GM18951 (cell line): ENCODE data around the gene SH3BP4.
"Not testable (repeated sequence)": the region's sequence is repeated elsewhere in the genome, so short reads cannot be mapped to it uniquely, and the experiment has no call there.

Experiments used
- POLR2A ChIP-seq: IDR thresholded peaks from 4 replicates; pipeline ENCODE4 v1.6.1; 2011; ENCODE audit warnings: mild to moderate bottlenecking; ENCODE audit not compliant: insufficient read length, insufficient read depth; ENCODE audit errors: extremely low read depth
- in situ Hi-C: fragments of 300-500 bp; cut with MboI; formaldehyde crosslinking; loops from one replicate; pipeline ENCODE4 v1.12.0; 2022; ENCODE audit warnings: low sequenced_read_pairs, mixed read lengths, inconsistent platforms; ENCODE audit not compliant: unreplicated experiment

The SH3BP4 gene

DNA sequence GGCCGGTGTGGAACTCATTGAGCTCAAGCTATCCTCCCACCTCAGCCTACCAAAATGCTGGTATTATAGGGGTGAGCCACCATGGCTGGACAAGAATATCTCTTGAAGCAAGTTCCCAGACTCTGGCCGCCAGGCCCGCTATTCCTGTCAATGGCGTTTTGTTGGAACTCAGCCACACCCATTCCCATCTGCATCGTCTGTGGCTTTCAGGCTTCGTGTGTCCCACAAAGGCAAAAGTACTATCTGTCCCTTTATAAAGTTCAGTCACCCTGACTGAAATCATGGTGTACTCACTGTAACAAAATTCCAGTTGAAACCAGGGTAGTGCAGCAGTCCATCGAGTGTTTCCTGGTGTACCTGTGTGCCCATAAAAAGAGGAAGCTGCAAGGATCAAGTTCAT is 96.7 kb downstream of the SH3BP4 start:
- no peak for TF ChIP-seq POLR2A
- in situ Hi-C loops, result no loop called here

- no peak for TF ChIP-seq POLR2A
- in situ Hi-C loops, result no loop called here
Measured at GRCh38 chr2:235049069-235049468, 97.3 kb downstream of the SH3BP4 start.

GRCh38 chr2:235049719-235050118 is 97.9 kb downstream of the SH3BP4 start:
- no peak for TF ChIP-seq POLR2A
- in situ Hi-C loops, result no loop called here

DNA sequence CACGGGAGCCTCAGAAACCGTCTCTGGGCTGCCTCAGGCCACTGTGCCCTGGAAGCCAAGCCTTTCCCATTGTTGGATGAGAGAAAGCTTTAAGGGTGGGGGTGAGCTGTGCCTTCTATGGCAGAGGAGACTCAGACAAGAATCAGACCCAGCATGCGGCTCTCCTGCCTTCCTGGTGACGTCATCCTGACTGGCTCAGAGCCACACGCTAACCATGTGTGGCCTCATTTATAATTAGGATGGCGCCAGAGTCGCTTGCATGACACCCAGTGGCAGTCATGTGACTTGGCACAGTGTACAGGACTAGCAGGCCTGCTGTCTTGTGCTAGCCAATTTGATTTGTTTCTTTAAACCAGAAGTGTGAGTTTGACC is 99.1 kb downstream of the SH3BP4 start:
- in situ Hi-C loops, result no loop called here
- no peak for TF ChIP-seq POLR2A

- in situ Hi-C loops, result no loop called here
Measured at GRCh38 chr2:235051436-235052260, 99.8 kb downstream of the SH3BP4 start.

DNA sequence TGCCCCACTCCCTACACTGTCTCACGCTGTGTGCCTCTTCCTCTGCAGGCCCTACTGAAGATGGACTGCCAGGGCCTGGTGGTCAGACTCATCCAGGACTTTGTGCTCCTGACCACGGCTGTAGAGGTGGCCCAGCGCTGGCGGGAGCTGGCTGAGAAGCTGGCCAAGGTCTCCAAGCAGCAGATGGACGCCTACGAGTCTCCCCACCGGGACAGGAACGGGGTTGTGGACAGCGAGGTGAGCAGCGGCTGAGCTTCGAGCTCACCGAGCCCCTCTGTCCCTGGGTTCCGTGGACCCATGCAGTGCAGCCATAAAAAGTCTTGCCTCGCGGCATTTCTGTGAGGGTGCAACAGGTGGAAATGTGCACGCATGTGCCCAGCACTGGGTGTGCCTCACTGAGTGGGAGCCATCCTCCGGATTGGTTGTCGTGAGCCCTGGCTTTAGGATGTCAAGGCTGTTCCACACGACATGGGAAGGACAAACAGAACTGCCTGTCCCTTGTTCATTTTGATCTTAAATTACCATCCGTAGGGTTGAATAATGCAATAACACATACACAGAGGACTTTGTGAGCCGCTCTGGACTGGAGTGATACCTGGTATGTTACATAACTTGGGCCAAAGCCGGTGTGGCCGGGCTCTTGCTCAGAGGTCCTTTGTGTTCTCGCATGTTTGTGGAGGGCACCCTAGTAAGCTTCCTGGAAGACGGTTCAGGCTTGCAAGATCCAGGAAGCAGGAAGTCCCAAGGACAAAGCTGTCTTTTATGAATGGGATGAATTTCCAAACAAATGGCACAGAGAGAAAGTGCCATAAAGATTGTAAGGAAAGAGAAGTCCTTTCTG is 100.9 kb downstream of the SH3BP4 start:
- no peak for TF ChIP-seq POLR2A
- in situ Hi-C loops, result no loop called here

More at GRCh38 chr2:235051436-235052260, 99.8 kb downstream of the SH3BP4 start:
- TF ChIP-seq POLR2A, result no peak

- in situ Hi-C loops, result no loop called here
- no peak for TF ChIP-seq POLR2A
Measured at GRCh38 chr2:235053651-235054050, 101.8 kb downstream of the SH3BP4 start.

DNA sequence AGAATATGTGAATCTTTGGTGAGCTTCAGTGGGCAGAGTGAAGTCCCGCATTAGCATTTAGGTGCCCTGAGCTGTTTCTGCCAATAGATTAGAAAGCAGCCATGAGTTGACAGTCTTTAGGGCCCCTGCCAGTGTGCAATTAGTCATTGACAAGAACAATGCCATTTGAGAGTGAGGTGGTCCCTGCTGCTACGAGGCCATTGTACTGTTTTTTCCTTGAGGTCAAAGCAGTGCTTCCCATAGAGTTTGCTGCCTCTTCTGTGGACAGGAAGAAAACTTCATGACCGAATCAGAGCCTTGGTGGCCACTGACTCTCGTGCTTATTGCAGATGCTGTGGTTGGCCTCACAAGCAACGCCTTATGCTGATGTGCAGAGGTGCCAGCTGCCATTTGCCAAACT is 102.7 kb downstream of the SH3BP4 start:
- no peak for TF ChIP-seq POLR2A
- in situ Hi-C loops, result no loop called here

DNA sequence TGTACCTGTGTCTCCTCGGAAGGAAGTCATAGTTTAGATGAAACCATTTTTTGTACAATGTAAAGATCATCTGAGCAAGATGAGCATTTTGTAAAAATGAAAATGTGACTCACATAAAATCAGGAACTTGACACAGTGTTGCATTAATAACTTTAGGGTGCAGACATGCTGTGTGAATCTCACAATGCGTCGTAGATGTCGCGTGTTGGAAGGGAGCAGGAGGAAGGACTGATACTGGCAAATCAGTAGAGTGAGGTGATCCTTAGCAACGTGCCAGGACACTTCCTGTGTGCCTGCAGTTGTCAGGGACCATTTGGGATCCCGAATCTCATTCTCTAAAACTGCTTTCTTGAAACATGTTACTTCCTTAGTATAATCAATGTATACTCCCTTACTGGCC is 103.1 kb downstream of the SH3BP4 start:
- TF ChIP-seq POLR2A, result no peak
- in situ Hi-C loops, result no loop called here

DNA sequence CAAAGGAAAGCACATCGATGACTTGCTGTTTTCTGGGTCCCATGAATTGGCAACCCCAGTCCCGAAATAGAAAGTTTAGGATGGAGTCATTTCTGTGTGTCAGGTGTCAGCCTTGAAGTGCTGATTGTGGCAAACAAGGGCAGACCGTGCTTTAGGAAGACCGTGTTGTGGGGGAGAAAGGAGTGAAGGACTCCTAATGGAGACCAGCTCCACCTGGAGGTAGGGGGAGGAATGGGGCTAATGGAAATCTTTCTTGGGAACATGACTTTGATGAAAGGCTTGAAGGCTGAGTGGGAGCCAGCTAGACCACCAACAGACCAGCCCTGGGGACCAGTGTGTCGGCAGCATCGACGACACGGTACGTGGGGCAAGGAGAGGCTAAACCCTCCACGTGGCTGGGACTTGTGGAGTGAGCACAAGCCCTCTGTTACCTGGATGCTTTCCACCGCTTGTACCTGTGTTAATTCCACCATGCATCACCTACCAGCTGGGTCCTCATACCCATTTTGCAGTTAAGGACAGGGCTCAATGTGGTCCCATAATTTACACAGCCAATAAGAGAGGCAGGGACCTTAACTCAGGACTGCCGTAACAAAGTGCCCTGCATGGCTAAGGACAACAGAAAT is 104.2 kb downstream of the SH3BP4 start:
- in situ Hi-C loops, result no loop called here
- no peak for TF ChIP-seq POLR2A

DNA sequence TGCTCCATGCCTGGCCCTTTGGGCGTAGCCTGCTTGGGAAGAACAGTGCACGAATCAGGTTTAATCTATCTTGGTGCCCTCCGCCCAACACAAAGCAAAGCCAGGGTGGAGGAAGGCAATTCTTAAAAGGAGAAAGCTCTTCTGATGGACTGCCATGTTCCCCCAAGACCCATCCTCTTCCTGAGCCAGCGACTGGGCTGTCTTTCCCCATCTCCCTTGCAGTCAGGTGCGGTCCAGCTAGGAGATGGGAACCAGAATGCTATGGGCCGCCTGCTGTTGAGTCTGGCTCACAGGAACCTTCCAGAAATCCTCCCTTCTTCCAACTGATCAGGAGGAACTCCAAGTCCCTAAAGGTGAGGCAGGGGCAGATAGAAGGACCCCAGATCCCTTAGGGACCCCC is 105.0 kb downstream of the SH3BP4 start:
- in situ Hi-C loops, result no loop called here

DNA sequence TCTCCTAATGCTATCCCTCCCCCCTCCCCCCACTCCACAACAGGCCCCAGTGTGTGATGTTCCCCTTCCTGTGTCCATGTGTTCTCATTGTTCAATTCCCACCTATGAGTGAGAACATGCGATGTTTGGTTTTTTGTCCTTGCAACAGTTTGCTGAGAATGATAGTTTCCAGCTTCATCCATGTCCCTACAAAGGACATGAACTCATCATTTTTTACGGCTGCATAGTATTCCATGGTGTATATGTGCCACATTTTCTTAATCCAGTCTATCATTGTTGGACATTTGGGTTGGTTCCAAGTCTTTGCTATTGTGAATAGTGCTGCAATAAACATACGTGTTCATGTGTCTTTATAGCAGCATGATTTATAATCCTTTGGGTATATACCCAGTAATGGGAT is 105.8 kb downstream of the SH3BP4 start:
- in situ Hi-C loops, result not testable (repeated sequence)

More for the DNA sequence above, 105.0 kb downstream of the SH3BP4 start:
- TF ChIP-seq POLR2A, result no peak

GRCh38 chr2:235059161-235059560 is 107.3 kb downstream of the SH3BP4 start:
- in situ Hi-C loops, result no loop called here
- TF ChIP-seq POLR2A, result no peak

DNA sequence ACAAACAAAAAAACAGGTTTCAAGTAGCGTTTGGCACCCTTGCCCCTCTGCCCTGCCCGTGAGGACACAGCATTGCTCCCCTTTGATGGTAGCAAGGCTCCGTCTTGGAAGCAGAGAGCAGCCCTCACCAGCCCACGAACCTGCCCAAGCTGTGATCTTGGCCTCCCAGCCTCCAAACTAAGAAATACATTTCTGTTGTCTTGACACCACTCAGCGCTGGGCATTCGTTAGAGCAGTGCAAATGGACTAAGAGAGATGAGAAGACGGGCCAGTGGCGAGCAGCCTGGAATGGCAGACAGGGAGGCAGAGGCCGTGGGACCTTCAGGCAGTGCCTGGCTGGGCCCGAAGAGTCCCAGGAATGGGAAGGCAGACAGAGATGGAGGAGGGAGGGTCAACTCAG is 109.8 kb downstream of the SH3BP4 start:
- in situ Hi-C loops, result no loop called here
- no peak for TF ChIP-seq POLR2A

DNA sequence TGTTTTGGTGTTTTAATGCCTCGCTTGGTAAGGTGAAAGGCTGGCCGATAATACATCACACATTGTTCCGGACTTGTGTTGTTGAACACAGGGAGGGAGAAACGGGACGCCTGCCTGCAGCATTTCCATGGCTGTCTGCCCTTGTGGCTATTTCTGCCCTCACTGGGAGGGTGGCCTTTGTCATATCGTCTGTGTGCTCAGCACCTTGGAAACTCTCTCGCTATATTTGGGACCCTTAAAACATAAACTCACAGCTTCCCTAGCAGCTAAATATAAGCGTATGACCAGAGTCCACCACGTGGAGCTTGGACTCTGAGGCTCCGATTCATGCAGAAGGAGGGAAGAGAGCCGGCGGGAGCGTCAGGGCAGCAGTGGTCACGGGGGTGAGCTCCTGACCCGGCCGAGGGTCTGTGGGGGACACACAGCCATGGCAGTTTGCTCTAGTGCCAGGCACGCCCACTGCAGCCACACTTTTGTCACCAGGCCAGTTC is 111.7 kb downstream of the SH3BP4 start:
- in situ Hi-C loops, result no loop called here
- no peak for TF ChIP-seq POLR2A
